Type B pancreatic cell (in vitro differentiated cells): ENCODE measurements around the gene LRP1B. TPM values are rescaled to one million over a fixed set of nuclear protein-coding genes. Genes with fewer than 3 reads are reported as not detected.

Source experiments
- DNase-seq: peaks from one replicate; pipeline ENCODE4 v3.0.0; 2021; ENCODE audit warnings: mixed read lengths; ENCODE audit not compliant: unreplicated experiment; ENCODE audit errors: extremely low spot score
- H3K27ac Mint-ChIP-seq: 2 replicates; pipeline ENCODE4 v1.8.0; 2021; ENCODE audit warnings: mild to moderate bottlenecking, mixed read lengths
- H3K27me3 Mint-ChIP-seq: 2 replicates; pipeline ENCODE4 v1.8.0; 2021; ENCODE audit warnings: mixed read lengths
- H3K36me3 Mint-ChIP-seq: 2 replicates; pipeline ENCODE4 v1.8.0; 2021; ENCODE audit warnings: mixed read lengths
- H3K4me1 Mint-ChIP-seq: one replicate; pipeline ENCODE4 v1.8.0; 2021; ENCODE audit warnings: mixed read lengths; ENCODE audit not compliant: unreplicated experiment
- H3K4me3 Mint-ChIP-seq: 2 replicates; pipeline ENCODE4 v1.8.0; 2021; ENCODE audit warnings: mild to moderate bottlenecking, mixed read lengths
- H3K9me3 Mint-ChIP-seq: 2 replicates; pipeline ENCODE4 v1.8.0; 2021; ENCODE audit warnings: mixed read lengths
- total RNA-seq: library from RNA; stranded (reverse); gene quantifications from 2 replicates; pipeline ENCODE4 v1.2.1, GENCODE V29; 2021; ENCODE audit warnings: low replicate concordance
- TF ChIP-seq, protein P1 (sequence below): fragments of 200-600 bp; sonication (generic); conservative IDR thresholded peaks from 2 replicates; pipeline ENCODE4 v1.5.0; 2021; ENCODE audit warnings: antibody characterized with exemption, mild to moderate bottlenecking

LRP1B gene
- total RNA-seq, 1 donor from 2014 or later = 16.0 TPM

DNA sequence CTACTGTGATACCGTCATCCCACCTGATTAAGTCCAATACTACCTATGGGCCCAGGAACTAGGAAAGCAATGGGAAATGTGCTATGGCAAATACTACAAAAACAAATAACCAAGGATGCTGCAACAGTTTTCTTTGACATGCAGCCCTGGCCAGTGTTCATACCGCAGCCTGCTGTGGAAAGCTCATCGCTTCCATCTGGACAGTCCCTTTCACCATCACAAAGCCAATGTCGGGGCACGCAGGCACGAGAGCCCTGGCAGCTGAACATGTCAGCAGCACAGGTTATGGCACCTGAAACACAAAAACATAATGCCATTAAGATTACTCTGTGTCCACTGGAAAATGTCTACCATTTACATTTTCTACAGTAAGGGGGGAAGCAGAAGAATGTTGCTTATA lies 1621.1 kb downstream of the LRP1B start:
- Mint-ChIP-seq H3K4me3 (no peak overlapping the region), H3K4me1 (peaks cover 6% of the 10 kb centered on the region), H3K27ac (no peak overlapping the region), H3K36me3 (no peaks in the 10 kb centered on the region), H3K27me3 (no peaks in the 10 kb centered on the region), H3K9me3 (no peaks in the 10 kb centered on the region)
- no peak for DNase-seq
- TF ChIP-seq, protein P1, sequence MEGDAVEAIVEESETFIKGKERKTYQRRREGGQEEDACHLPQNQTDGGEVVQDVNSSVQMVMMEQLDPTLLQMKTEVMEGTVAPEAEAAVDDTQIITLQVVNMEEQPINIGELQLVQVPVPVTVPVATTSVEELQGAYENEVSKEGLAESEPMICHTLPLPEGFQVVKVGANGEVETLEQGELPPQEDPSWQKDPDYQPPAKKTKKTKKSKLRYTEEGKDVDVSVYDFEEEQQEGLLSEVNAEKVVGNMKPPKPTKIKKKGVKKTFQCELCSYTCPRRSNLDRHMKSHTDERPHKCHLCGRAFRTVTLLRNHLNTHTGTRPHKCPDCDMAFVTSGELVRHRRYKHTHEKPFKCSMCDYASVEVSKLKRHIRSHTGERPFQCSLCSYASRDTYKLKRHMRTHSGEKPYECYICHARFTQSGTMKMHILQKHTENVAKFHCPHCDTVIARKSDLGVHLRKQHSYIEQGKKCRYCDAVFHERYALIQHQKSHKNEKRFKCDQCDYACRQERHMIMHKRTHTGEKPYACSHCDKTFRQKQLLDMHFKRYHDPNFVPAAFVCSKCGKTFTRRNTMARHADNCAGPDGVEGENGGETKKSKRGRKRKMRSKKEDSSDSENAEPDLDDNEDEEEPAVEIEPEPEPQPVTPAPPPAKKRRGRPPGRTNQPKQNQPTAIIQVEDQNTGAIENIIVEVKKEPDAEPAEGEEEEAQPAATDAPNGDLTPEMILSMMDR = no peak

DNA sequence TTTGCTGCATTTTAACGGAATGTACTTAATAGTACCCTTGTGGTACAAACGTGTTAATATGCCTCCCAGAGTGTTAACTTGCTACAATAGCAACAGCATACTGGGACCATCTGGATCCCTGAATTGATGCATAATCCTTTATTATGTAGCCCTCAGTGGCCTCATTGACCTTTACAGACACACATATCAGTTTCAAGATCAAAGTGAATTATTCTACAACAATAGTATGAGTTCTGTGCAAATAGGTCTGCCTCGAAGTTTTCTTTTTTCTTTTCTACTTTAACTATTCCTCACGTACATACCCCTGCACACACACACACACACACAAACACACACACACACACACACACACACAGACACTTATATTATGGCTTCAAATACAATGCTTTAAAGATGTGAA lies 1622.1 kb downstream of the LRP1B start:
- no peak overlapping the region for H3K27ac Mint-ChIP-seq
- no peaks in the 10 kb centered on the region for H3K36me3 Mint-ChIP-seq
- DNase-seq = no peak
- H3K9me3 Mint-ChIP-seq = no peaks in the 10 kb centered on the region
- H3K27me3 Mint-ChIP-seq = no peaks in the 10 kb centered on the region
- H3K4me1 Mint-ChIP-seq = peaks cover 6% of the 10 kb centered on the region
- H3K4me3 Mint-ChIP-seq = no peak overlapping the region
- TF ChIP-seq, protein P1 = no peak

DNA sequence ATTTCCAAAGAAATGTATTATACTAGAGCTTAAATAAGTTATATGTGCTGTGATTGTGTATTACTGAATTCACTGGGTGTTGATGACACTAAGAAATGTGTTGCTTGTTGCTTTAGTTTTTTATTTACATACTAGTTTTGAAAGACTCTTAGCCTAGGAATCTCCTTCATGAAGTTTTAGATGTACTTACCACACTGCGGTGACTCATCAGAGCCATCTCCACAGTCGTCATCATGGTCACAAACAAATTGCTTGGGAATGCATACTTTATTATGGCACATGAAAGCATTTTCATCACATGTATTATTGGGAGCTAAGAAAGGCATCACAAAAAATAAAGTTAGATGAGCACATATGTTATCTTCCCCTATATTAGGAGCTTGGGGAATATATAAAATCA lies 1624.2 kb downstream of the LRP1B start:
- Mint-ChIP-seq H3K27ac (no peak overlapping the region), H3K4me3 (no peak overlapping the region), H3K36me3 (no peaks in the 10 kb centered on the region), H3K4me1 (peaks cover 6% of the 10 kb centered on the region), H3K9me3 (no peaks in the 10 kb centered on the region), H3K27me3 (no peaks in the 10 kb centered on the region)
- TF ChIP-seq, protein P1 = no peak
- no peak for DNase-seq

DNA sequence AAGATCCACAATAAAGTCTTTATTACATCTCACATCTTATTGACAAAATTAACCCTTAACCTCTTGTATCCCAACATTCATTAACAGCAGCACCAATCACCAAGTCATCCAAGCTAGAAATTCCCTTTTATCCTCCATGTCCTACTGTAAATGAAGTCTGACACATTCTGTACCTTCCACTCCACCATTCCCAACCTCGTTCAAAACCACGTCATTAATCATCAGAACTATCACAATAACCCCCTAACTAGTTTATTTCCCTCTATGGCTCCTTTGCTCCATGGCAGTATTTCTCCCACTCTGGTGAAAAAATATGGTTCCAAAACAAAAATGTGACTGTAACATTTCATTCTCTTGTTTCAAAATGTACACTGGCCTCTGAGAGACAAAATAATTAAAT lies 1626.2 kb downstream of the LRP1B start:
- Mint-ChIP-seq H3K4me3 (no peak overlapping the region), H3K4me1 (peaks cover 4% of the 10 kb centered on the region), H3K9me3 (no peaks in the 10 kb centered on the region), H3K27me3 (no peaks in the 10 kb centered on the region), H3K27ac (no peak overlapping the region), H3K36me3 (no peaks in the 10 kb centered on the region)
- TF ChIP-seq, protein P1 = no peak
- DNase-seq = no peak

DNA sequence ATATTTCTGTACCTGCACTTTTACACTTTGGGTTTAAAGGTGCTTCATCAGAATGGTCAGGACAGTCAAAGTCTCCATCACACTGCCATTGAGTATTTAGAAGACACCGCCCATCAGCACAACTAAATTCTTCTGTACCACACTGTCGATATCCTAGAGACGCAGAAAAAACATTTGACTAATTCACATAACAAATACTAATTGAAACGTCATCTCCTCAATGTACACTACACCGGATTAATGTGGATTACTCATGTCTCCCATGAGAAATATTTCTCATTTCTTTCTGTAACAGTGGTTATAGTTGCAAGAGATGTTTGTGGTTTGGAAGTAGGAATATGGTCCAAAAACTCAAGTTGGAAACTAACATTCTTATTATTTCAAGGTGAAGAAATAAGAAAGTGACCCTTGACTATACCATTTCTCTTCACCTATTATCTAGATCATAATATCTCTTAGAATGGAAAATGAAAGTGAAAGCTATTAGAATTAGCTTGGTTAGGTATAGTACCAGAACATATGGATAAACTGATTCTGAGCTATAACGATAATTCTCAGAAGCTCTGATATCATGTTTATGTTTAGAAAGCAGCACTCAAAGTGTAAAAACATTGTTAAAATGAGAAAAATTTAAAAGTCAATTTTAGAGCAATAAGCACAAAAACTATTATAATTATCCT lies 1627.7 kb downstream of the LRP1B start:
- H3K9me3 Mint-ChIP-seq = no peaks in the 10 kb centered on the region
- H3K27me3 Mint-ChIP-seq = no peaks in the 10 kb centered on the region
- H3K4me3 Mint-ChIP-seq = no peak overlapping the region
- no peak for DNase-seq
- no peaks in the 10 kb centered on the region for H3K4me1 Mint-ChIP-seq
- no peaks in the 10 kb centered on the region for H3K36me3 Mint-ChIP-seq
- no peak overlapping the region for H3K27ac Mint-ChIP-seq
- TF ChIP-seq, protein P1 = no peak
